Right hindlimb (tissue), 1 donor: ENCODE measurements around the gene APLF.
"Not testable (repeated sequence)": the region's sequence is repeated elsewhere in the genome, so short reads cannot be mapped to it uniquely, and the experiment has no call there.

ENCODE experiments used
- DNase-seq: peaks from one replicate; pipeline ENCODE4 v3.0.0-alpha.2; 2018

APLF gene

DNA sequence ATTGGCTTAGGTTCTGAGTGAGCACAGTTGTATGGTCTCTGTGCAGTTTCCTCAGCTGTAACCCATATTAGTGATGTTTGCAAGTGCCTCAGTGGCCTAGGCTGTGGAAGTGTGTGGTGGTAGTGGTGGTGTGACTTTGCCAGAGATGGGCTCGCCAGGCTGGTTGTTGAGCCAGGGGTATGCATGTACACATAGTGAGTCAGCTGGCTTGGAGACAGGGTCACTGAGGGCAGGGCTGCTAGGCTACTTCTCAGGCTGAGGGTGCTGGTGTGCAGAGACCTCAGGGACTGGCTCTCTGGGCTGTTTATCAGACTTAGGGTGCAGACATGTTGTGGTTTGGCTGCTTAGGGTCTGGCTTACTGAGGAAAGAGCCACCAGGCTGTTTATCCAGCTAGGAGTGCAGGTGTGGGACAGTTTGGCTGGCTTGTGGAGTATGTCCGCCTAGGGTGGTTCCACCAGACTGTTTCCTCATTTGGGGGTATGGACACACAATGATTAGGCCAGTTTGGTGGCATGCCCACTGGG, 15.0 kb downstream of the APLF start:
- no peak for DNase-seq

- DNase-seq, result no peak
Measured at GRCh38 chr2:68483011-68483410, 15.6 kb downstream of the APLF start.

DNA sequence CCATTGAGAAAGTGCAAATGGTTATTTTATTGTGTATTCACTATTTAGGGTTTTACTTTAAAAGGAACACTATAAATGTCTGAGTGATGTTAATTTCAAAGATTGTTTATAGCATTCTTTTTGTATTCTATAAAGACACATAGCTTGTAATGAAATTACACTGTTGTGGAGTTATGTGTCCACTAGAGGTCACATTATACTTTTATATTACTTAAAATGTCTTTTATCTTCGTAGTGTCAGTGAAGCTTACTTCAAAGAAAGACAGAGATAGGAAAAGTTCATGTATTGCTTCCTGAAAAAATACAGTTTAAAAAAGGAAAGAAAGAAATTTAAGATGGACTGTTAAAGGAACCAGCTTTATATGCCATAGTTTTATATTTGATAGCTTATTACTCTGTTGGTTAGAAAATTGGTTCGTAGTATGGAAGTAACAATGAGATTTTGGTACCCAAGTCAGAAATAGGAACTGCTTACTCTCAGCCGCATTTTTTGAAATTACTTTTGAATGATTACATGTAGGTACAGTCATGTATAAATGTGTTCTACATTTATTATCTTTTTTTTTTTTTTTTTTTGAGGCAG, 20.5 kb downstream of the APLF start:
- no peak for DNase-seq

- not testable (repeated sequence) for DNase-seq
Measured at GRCh38 chr2:68488605-68489004, 21.2 kb downstream of the APLF start.

DNA sequence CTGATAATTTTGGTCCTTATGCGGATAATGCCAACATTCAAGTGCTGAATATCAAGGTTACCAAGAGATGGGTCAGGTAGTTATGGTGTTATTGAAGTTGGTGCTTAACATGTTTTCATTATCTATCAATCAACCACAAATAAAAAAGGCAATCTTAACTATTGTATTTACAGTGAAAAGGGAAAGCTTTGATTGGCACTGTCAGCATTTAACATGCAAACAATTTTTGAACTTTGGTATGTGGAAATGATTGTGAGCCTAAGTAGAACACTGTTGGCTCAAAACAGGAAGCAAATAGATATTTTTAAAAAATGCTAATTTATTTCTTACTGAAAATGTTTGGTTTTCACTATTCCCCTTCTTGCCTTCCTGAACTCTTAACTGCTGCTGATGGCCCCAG, 21.9 kb downstream of the APLF start:
- DNase-seq, result no peak

DNA sequence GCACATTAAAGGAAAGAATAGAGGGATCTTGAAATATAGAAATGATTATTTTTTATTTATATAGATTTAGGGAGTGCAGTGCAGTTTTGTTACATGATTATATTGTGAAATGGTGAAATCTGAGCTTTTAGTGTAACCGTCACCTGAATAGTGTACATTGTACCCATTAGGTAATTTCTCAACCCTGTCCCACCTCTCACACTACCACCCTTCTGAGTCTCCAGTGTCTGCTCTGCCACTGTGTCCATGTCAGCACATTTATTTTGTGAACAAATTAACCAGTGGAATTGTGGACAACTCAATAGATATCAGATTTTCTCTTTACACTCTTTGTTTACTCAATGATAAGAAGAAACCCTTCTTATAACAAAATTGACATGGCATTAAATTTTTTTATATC, 24.2 kb downstream of the APLF start:
- DNase-seq, result no peak

GRCh38 chr2:68499133-68499532, 31.7 kb downstream of the APLF start:
- no peak for DNase-seq

- no peak for DNase-seq
Measured at GRCh38 chr2:68500649-68501048, 33.3 kb downstream of the APLF start.

- DNase-seq, result no peak
Measured at GRCh38 chr2:68501768-68502167, 34.4 kb downstream of the APLF start.

- DNase-seq, result no peak
Measured at GRCh38 chr2:68505603-68506159, 38.3 kb downstream of the APLF start.

- DNase-seq, result no peak
Measured at GRCh38 chr2:68506170-68506569, 38.8 kb downstream of the APLF start.

GRCh38 chr2:68512326-68512725, 44.9 kb downstream of the APLF start:
- no peak for DNase-seq

GRCh38 chr2:68512966-68513365, 45.6 kb downstream of the APLF start:
- DNase-seq, result no peak

GRCh38 chr2:68514316-68514929, 47.0 kb downstream of the APLF start:
- DNase-seq, result no peak

- DNase-seq, result no peak
Measured at GRCh38 chr2:68516051-68516955, 48.9 kb downstream of the APLF start.

GRCh38 chr2:68519236-68519635, 51.9 kb downstream of the APLF start:
- DNase-seq, result no peak

GRCh38 chr2:68521037-68521436, 53.7 kb downstream of the APLF start:
- DNase-seq, result no peak

DNA sequence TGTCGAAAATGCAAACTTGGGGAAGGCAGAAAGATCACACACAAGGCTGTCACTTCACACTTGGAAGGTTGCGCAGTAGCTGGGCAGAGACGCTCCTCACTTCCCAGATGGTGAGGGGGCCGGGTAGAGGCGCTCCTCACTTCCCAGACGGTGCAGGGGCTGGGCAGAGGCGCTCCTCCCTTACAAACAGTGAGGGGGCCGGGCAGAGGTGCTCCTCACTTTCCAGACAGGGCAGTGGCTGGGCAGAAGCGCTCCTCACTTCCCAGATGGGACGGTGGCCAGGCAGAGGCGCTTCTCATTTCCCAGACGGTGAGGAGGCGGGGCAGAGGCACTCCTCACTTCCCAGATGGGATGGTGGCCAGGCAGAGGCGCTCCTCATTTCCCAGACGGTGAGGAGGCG, 59.6 kb downstream of the APLF start:
- DNase-seq, result not testable (repeated sequence)

- DNase-seq, result not testable (repeated sequence)
Measured at GRCh38 chr2:68527343-68528081, 60.1 kb downstream of the APLF start.

DNA sequence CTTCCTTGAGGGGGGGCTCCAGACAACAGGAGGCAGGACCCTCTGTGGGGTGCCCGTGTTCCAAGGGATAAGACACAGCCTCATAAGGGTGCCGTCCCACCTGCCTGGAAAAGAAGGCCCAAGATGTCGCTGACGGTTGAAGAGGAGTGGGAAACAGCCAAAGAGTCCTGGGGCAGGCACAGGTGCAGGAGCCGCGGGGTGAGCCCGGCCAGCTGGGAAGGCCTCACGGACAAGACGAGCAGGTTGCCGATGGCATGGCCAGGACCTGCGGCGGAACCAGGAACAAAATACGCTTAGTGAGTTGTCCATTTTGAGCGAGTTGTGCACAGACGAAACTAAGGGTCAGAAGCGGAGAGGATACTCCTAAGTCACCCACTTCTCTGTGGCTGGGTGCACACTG, 61.8 kb downstream of the APLF start:
- DNase-seq, result not testable (repeated sequence)

DNA sequence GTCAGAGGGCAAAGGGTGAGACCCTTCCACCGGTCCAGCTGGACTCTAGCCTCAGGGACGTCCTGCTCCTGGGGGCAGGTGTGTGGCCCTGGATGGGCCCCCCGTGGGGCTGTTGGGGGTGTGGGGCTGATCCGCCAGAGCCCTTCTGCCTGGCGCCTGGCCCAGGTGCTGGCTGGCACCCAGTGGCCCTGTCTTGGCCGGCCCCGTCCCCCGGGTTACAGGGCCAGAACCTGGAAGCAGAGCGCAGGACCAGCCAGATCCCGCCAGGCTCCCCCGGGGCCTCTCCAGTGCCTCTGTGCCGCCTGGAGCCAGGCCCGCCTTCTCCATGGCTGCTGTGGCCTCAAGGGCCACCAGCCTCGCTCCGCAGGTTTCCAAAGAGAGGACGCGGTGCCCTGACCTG, 62.3 kb downstream of the APLF start:
- DNase-seq, result not testable (repeated sequence)

GRCh38 chr2:68536000-68536399, 68.6 kb downstream of the APLF start:
- DNase-seq, result no peak

GRCh38 chr2:68537011-68537410, 69.6 kb downstream of the APLF start:
- no peak for DNase-seq
